Kidney capillary endothelial cell (primary cell): ENCODE data around the gene SORL1.

Source experiments
- DNase-seq: peaks from one replicate; pipeline ENCODE4 v3.0.0-alpha.2; 2018; ENCODE audit warnings: low spot score

SORL1 gene

DNA sequence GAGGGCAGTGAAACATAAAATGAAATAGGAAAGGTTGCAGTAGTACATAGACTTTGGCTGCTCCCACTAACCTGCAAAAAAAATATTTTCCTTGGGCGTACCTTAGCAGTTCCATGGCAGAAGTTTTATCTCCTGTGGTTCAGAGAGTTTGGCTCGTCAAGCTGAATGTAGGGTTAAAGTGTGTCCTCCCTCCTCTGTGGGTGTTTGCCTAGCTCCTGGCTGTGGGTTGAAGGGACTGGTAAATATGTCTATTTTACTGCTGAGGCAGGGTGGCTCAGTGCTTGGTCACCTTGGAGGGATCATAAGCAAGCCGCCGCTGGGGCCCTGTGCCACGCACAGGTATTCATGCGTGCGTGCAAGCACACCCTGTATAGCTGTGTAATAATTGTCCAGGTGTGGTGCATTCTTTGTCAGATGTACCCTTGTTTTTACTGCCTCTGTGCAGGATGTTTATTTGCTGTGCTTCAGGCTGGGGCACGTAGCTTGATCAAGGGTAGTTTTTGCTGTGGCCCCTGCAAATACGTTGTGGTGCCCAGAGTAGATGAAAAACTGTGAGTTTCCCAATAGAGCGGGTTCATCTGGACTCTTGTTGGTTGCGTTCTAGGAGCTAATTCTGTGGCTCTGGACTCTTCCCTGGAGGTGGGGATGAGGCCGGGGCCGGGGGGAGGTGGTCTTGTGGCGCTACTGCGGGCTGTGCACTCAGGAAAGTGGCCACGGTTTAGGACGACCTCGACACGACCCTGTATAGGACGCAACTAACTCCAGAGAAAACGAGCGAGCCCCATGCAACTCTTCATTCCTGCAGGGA, 732 bp upstream of the SORL1 start:
- no peak for DNase-seq

DNA sequence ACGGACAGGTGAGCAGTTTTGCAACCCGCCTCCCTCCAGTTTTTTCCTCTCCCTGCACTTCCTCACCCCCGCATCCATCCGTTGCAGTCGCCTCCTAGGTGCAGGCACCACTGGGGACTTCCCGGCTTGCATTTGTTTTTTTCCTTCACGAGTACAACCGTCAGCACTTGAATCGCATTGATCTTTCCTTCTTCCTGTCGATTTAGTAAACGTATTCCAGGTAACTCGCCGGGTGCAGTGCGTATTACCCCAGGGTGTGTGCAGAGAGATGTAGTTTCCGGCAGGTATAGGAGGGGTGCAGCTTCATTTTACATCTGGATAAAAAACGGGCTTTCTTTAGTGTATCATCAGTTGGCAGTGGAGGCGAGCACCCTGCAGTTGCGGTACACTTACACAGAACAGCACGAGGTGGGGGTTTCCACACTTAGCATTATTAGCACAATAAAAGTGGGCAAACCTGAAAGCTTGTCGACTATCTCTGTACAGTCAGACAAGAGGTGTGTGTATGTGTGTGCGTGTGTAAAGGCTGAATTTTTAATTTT, 566 bp downstream of the SORL1 start, which contains the start of gene SORL1-AS1:
Gene SORL1-AS1 (minus strand): TSS at position 359 of the 542 bp plus-strand sequence.
- DNase-seq = no peak

DNA sequence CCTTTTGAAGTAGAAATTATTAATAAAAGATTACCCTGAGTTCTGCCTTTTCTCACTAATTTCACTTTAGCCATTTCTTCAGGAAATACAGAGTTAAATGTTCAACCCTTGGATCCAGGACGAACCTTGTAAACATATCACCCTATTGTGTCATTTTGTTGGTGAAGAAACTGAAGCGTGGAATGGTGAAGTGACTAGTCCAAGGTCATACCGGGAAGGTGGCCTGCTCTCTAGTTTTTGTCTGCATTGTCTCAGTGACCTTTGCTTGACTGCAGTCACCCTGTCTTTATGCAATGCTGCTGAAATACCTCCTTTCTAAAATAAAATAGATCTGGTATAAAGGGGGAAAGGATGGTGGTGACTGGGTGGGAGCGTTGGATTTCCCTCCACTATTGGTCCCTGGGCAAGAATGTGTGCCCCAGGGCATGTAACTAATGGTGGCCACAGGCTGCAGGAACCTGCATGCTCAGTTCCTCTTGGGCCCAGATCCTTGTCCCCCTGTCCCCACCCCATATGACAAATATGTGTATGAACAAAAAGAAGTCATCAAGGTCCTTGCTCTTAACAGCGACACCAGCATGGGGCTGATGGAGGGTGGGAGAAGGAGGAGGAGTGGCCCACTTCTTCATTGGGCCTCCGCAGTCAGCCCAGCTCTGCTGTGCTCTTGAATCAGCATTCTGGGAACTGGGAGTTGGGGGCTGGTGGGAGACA, 1.6 kb downstream of the SORL1 start:
- no peak for DNase-seq

DNA sequence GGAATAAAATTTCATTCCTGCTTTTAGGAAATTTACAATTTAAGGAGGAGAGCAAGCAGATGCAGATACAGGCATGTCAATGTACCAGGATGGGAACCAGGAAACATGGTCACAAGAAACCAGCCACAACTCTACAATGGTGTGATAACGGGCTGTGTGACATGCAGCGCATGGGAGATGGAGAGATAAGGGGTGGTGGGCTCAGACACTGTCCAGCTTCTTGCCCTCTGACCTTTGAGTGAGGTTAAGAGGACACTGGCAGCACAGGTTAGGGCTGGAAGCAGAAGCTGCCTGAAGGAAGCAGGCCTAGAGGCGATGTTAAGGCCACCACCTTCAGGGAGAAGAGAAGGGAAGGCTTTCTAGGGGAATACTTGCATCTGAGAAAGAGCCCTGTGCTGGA, 3.0 kb downstream of the SORL1 start:
- DNase-seq = no peak

DNA sequence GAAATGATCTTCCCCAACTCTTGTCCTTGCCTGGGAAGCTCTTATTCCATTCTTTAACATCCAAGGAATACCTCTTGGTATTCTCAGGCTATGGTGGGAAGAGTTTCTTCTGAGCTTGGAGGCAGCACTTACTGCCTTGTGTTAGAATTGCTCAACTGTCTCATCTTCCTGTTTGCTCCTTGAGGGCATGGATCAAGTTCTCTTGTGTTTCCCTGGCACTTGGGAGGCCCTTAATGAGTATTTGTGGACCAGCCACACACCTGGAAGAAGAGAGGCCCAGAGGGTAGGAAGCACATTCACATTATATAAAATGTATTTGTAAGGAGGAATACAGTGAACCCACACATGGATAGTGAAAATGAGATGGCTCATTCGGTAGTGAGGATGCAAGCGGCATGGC, 4.0 kb downstream of the SORL1 start:
- DNase-seq = no peak

DNA sequence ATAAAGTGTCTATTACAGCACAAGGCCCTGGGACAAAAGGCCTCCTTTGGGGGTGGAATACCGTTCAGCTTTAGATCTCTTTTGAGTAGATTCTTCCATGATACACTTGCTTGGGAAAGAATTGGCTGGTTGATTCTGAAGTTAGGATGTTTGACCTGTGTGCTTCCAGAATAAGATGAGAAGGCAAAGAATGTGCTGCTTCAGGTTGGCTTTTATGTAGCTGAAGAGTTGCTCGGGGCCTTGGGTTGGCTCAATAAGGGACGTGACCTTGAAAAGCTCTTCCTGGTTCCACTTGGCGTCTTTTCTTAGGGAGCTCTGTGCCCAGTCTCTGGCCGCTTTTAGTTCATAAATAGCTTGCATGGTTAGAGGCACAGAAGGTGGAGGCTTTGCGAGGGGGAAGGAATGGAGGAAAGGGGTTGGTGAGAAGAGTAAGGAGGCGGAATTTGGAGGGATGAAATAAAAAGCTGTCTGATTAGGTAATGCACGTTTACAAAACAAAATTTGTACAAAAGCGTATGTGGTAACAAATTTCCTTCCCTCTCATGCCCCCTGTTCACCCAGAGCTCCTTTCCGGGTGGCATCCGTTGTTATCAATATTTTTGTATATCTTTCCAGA, 4.8 kb downstream of the SORL1 start:
- no peak for DNase-seq

DNA sequence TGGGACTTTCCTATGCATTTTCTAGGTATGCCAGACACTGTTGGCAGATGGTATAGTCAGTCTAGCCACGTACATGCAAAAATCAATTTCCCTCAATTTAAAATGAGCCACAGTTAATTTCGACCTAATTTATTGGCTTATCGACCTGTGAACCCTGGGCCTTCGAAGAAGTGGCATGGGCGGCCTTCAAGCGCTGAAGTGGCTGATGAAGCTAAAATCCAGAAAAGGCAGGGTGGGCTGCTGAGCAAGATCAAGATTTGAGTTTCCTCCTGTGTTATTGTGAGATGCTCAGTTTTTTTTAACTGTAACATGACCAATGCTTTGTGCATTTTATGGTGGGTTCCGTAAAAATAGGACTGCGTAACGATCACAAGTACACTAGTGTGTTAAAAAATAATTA, 6.4 kb downstream of the SORL1 start:
- DNase-seq = no peak

DNA sequence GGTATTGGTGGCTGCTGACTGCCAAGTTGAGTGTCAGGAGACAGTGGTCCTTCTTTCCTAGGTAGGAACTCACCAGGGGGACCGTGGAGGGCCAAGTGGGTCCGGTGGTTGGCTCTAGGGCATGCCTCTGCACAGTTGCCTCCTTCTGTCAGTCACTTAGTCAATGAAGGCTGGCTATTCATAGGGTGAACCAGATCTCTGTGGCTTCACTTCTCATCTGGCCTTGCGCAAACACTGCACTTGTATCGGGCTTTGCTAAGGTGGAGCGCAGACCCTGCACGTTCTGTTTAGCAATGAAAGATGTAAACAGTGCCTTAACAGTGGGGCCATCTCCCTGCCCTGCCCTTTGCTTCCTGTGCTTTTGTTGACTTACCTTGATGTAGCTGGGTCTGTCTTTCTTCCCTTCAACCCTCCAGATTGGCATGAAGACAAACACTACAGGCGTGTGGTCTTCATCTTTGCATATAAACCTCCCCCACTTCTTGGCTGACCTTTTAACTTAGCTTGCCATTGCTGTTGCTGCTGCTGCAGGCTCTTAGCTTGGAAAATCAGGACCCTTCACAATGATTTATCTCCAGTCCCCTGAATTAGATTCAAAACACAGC, 7.4 kb downstream of the SORL1 start:
- DNase-seq = no peak

DNA sequence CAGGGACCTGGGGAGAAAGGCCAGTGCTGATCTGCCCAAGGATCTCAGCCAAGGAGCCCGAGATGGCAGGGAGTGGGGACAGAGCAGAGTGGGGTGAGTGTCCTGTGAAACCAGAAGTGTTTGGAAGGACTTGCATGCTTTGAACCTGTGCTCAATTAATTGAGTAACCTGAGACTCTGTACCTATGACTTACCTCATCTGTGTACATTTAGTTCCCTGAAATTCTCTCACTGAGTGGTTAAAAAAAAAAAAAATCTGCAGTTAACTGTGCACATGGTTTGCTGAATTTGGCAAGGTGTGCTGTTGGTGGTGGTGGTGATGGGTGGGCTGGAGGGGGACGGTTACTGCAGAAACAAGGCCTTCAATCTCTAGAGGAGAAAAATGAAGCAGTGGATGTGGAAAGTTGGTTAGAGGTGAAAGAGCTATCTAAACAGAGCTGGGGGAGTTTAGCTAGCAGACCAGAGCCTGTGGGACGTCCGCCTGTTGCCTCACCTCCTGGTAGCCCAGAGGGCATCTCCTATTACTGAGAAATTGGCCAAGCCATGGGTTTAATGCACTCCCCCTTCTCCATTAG, 8.9 kb downstream of the SORL1 start:
- no peak for DNase-seq

DNA sequence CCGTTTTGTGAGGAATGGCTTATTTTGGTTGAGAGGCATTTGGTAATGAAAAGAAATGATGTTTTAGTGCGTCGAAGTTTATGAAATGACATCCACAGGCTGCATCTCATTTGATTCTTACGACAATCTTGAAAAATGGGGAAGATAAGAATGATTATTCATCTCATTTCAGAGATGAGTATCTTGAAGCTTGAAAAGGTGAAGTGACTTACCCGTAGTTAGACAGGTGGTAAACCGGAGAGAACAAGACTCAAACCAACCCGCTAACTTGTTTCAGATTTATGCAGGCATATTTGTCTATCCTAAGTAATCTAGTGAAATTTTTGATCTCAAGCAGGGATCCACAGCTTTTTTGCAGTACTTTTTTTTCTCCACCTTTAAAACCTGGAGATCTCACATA, 9.7 kb downstream of the SORL1 start:
- no peak for DNase-seq

DNA sequence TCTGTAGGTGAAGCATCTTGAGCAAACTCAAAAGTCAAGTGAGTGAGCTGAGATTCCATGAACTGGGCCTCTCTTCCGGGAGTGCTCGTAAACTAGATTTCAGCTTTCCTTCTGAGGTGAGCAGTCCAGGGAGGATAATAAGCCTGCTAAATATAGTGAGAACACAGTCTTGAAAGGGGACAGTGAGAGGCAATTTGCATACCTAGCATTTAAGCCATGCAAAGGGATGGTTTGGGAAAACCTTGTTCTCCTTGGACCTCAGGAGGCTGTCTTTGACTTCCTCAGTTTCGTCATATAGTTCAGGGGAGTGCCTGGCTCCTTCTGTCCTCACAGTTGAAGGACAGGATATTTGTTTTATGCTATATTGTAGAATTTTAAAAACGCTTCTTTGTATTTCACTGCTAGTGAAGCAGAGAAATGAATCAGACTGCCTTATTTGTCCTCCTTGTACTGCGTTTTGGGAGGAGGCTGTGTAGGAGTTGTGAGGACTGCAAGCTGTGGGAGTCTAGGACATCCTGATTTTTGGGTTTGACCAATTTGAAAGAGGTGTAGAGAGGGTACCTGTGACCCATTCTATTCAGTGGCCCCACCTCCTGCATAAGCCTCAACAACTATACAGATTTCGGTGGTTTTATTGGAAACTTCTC, 11.7 kb downstream of the SORL1 start:
- no peak for DNase-seq

DNA sequence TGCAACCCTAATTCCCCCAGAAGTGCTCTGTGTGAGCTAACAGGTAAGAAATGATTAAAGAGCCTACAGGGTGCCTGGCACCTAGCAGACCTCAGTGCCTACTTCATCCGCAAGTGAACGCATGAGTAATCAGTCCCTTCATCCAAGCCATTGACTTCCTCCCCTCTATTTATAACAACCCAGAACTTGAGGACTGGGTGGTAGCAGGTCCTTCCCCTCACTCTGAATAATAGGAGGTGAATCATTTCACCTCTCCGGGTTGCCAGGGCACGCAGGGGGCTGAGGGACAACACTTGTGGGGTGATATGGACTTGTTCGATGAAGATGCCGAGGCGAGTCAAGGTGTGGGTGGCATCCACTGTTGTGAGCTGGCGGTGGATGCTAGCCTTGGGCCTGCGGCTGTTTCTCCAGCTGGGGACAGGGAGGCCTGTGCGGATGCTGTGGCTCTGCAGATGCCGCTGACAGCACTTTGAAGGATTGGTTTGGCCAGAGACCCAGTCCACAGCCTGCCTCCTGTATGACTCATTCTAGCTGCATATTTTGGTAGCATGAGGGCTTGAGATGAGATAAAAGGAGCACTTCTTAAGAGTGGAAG, 12.3 kb downstream of the SORL1 start:
- peak; percentile 79 for DNase-seq

DNA sequence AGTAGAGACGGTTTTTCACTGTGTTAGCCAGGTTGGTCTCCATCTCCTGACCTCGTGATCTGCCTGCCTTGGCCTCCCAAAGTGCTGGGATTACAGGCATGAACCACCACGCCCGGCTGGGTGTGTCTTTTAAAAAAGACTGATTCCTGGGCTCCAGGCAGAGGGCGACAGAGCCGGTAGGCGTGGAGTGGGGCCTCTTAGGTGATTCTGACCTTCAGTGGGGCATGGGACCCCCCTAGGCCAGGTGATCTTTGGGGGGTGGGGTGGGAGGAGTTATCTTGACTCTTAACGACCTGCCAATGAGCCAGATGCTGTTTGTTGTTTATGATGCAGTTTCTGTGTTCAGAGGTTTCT, 13.6 kb downstream of the SORL1 start:
- DNase-seq = no peak

DNA sequence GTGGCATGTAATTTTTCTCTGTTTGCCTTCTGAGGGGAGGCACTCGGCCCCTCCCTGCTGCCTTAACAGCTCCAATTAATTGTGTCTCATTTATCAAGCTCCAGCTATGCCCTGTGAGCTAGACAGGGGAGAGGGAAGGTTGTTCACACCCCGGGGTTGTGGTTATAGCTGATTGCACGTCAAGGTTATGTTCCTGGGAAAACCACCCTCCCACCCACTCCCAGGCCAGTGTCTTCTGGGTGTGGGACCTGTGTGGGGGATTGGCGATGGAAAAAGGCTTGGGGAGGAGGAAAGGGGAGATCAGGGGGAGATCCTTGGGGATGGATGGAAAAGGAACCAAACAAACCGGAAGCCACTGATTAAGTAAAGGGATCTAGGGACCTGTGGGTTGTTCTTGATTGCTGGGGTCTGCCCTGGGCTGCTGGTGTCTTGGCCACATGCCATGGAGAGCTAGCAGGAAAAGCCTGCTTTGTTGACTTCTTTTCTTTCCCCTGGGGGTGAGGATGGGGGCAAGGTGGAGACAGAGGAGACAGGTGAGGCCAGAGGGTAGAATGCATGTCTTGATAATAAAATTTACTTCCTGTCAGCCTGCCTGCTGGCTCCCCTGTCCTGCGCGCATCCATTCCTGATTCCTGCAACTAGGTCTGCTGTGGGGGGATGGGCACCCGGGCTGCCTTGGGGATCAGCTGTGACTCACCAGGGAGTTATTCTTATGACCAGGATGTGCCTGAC, 14.1 kb downstream of the SORL1 start:
- DNase-seq = peak; percentile 99

DNA sequence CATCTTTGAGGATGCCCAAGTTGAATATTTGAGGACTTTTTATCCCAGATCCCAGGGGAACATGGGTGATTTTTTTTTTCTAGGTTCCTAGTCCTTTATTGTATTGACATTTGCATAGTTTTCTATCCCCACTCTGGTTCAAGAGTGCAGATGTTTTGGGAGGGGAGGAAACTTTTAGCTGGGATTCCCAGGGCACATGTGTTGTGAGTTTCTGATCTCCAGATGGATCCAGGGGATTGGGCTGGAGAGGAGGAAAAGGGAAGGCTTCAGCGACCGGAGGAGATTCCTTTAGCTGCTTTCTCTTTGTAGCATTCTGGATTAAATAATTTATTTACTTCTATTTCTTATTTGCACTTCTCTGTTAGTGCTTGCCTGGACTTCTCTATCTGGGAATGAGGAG, 15.4 kb downstream of the SORL1 start:
- DNase-seq = no peak

DNA sequence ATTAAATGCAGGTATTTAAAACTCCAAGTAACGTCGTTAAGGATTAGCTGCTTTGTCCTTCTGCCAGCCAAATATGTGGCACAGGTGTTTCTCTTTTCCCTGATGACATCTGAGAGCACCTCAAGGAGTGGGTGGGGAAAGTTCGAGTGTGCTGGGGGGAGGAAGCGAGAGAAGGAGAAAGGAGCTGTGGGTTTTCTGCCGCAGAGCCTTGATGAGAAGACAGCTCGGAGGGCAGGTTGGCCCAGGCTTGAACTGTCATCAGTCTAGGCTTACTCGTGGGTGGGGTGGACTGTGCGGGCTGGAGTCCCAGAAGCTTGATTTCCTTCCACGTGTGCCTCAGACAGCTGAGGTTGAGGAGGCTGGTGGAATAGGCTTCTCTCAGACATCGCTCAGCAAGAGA, 15.9 kb downstream of the SORL1 start:
- no peak for DNase-seq

DNA sequence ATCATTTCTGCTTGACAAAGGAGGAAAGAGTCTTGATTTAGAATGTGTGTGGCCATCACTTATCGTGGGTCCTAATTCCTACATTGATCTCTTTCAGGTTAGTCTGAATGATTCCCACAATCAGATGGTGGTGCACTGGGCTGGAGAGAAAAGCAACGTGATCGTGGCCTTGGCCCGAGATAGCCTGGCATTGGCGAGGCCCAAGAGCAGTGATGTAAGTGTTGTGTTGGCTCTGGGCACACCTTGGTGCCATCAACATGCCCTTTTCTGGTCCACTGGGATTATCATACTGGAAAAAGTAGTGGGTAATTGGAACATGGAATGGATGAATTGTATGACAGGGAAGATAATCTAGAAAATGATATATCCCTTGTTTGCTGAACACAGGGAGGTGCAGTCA, 17.8 kb downstream of the SORL1 start:
- DNase-seq = no peak

DNA sequence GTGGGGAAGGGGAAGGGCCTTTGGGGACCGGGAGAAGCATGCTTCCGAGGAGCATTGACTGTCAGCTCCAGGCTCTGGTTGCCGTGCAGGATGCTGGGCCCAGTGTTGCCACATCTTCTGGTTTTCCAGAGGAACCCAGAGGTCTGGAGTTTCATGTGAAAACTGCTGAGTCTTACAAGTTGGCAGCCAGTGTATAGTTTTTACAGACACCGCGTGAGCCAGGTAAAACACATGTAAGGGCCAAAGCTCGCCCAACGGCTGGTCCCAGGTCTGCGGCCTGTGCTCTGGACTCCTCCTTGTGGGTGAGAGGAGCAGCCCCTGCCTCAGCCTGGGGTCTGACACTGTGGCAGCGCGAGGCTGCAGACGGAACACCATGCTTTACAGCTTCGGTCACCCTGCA, 19.1 kb downstream of the SORL1 start:
- DNase-seq = no peak

DNA sequence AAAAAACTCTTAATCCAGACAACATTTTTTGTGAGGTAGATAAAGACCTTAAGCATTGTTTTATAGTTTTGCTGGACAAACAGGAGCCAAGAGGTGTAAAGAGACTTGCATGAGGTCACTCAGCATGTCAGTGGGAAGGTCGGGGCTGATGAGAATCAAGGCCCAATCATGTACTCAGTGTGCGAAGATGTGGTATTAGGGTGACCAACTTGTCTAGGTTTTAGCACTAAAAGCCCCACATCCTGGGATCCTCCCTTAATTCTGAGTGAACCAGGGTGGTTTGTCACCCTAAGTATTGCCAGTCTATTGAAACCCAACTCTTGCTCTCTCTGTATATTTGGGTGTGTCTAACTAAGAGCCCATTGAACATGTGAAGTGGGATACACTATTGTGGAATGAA, 20.2 kb downstream of the SORL1 start:
- no peak for DNase-seq

DNA sequence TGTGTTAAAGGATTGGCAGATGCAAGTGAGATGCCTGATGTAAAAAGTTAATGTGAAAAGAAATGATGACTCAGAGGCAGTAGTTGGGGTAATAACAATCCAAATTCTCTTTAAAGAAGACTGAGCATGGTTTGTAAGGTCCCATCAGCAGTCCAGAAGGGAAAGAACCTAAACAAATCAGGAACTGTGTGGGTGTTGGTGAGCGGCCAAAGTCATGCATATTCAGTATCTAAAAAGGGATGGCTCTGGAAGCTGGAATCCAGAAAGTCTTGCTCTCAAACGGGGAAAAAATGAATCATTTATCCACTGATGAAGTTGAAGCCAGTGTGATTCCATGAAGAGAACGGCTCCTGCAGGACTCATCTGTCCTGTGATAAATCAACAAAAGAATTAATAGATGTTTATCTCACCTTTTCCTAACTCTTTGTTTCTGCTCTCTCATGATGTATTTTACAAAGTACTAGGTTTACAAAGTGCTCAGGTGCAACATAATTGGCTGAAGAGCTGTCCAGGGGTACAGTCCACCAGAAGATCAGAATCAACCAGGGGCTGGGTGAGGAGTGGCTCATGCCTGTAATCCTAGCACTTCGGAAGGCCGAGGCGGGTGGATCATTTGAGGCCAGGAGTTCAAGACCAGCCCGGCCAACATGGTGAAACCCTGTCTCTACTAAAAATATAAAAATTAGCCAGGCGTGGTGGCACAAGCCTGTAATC, 21.1 kb downstream of the SORL1 start:
- DNase-seq = no peak
